Gastrocnemius medialis (tissue), 4 donors: Measurements from ENCODE around the gene VEZT. TPM values are rescaled to one million over a fixed set of nuclear protein-coding genes. Genes with fewer than 3 reads are reported as not detected.
A peak's percentile ranks its signal among the peaks of the same experiment; 100 is the strongest.

Source experiments
- ATAC-seq, 2 donors: fragments of 150-250 bp; one replicate each; pipeline ENCODE4 v1.9.1; 2016
- DNase-seq, 2 donors: peaks; one replicate each; pipeline ENCODE4 v3.0.0-alpha.2; 2019
- H3K27ac ChIP-seq, 4 donors: fragments of 200-600 bp; sonication (generic); 1 replicate in 1 of 4; 2 replicates in 3 of 4; pipeline ENCODE4 v1.5.1; 2016 to 2018; ENCODE audit warnings: mild to moderate bottlenecking in 2 of 4, moderate library complexity in 1 of 4
- H3K27me3 ChIP-seq, 3 donors: fragments of 200-600 bp; sonication (generic) in 2 of 3; 1 replicate in 1 of 3; 2 replicates in 2 of 3; pipeline versions ENCODE4 v1.5.1 to v1.6.0; 2016 to 2019; ENCODE audit warnings: mild to moderate bottlenecking in 1 of 3, moderate library complexity in 1 of 3
- H3K36me3 ChIP-seq, 2 donors: fragments of 200-600 bp; sonication (generic) in 1 of 2; one replicate each; pipeline ENCODE4 v1.5.1; 2017 to 2018
- H3K4me1 ChIP-seq, 2 donors: fragments of 200-600 bp; sonication (generic) in 1 of 2; one replicate each; pipeline ENCODE4 v1.5.1; 2016 to 2017; ENCODE audit warnings: mild to moderate bottlenecking in 2 of 2
- H3K4me3 ChIP-seq, 4 donors: fragments of 200-600 bp; sonication (generic) in 3 of 4; 1 replicate in 1 of 4; 2 replicates in 3 of 4; pipeline ENCODE4 v1.5.1; 2016 to 2019; ENCODE audit warnings: mild to moderate bottlenecking in 2 of 4
- H3K9me3 ChIP-seq, 3 donors: fragments of 200-600 bp; sonication (generic) in 2 of 3; 1 replicate in 1 of 3; 2 replicates in 2 of 3; pipeline ENCODE4 v1.5.1; 2016 to 2019
- POLR2A ChIP-seq, 2 donors: fragments of 450-650 bp; IDR thresholded peaks; one replicate each; pipeline ENCODE4 v1.6.1; 2017; ENCODE audit warnings: antibody characterized with exemption in 2 of 2, mild to moderate bottlenecking in 2 of 2, moderate library complexity in 2 of 2
- in situ Hi-C, 4 donors: fragments of 200-750 bp; cut with MboI; loops; one replicate each; pipeline versions ENCODE4 v1.15.0 to v1.8.0; 2017; ENCODE audit warnings: low sequenced_read_pairs in 4 of 4
- intact Hi-C: fragments of 100-400 bp; cut with DNase I; formaldehyde crosslinking; loops from one replicate; pipeline ENCODE4 v1.15.1; 2023; ENCODE audit warnings: low total_unique reads
- total RNA-seq, 4 donors: library from RNA; depleted of rRNA; stranded (reverse); fragments of >200 nt; gene quantifications; one replicate each; pipeline versions ENCODE4 v1.1.0 to v1.2.3, GENCODE V29; 2016
- TF ChIP-seq, protein P1 (sequence below), 5 experiments: fragments of 450-650 bp in 3 of 5; fragments of 200-600 bp in 2 of 5; sonication (generic) in 2 of 5; IDR thresholded peaks in 4 of 5; conservative IDR thresholded peaks in 1 of 5; 1 replicate in 4 of 5; 2 replicates in 1 of 5; pipeline ENCODE4 v1.5.1; 2016 to 2019; ENCODE audit warnings: antibody characterized with exemption in 5 of 5, mild to moderate bottlenecking in 3 of 5, moderate library complexity in 3 of 5

Gene VEZT
- total RNA-seq, 4 donors from 2014 or later, result 100 to 131 (median 118) TPM

DNA sequence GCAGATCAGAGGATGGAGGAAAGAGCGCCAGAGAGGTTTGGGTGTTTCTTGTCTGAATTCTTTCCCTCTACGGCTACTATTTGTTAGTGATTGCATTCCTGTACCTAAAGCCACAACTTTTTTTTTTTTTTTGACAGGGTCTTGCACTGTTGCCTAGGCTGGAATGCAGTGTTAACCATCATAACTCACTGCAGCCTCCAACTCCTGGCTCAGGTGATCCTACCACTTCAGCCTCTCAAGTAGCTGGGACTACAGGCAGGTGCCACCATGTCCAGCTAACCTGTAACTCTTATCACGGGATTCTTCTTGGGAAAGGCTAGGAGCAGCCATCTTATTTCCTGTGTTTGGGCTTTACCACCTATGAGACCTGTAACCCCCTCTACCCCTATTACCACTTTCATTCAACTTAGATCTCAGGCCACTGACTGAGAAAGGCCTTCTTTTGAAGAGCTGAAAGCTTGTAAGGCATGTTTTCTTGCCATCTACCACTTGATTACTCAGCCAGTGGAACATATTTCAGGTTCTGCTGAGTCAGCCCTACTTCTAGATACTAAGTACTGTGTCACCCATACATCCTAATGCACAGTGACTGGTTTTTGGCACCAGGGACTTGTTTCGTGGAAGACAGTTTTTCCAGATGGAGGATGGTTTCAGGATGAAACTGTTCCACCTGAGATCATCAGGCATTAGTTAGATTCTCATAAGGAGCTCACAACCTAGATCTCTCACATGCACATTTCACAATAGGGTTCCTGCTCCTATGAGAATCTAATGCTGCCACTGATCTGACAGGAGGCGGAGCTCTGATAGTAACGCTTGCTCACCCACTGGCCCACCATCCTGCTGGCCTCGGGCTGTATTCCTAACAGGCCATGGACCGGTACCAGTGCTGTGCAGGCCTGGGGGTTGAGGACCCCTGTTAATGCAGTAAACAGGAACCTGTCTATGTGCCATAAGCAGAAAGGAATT lies 6.9 kb downstream of the VEZT start:
- ATAC-seq (no peak), DNase-seq (no peak)
- Histone ChIP-seq H3K4me1 (peaks cover 64% of the 10 kb centered on the region in 2 donors), H3K36me3 (peaks cover 0 to 6% of the 10 kb centered on the region in 2 donors), H3K4me3 (no peak overlapping the region), H3K27ac (peak overlapping the region in 3 of 4 donors; percentile 16 to 20 (median 18)), H3K9me3 (no peaks in the 10 kb centered on the region), H3K27me3 (no peaks in the 10 kb centered on the region)
- in situ Hi-C loops, result no loop called here
- intact Hi-C loops, result loop anchor here (5.0 kb wide), 1 partner anchor 38 kb away; no protein-coding TSS in a partner anchor
- TF ChIP-seq, protein P1, sequence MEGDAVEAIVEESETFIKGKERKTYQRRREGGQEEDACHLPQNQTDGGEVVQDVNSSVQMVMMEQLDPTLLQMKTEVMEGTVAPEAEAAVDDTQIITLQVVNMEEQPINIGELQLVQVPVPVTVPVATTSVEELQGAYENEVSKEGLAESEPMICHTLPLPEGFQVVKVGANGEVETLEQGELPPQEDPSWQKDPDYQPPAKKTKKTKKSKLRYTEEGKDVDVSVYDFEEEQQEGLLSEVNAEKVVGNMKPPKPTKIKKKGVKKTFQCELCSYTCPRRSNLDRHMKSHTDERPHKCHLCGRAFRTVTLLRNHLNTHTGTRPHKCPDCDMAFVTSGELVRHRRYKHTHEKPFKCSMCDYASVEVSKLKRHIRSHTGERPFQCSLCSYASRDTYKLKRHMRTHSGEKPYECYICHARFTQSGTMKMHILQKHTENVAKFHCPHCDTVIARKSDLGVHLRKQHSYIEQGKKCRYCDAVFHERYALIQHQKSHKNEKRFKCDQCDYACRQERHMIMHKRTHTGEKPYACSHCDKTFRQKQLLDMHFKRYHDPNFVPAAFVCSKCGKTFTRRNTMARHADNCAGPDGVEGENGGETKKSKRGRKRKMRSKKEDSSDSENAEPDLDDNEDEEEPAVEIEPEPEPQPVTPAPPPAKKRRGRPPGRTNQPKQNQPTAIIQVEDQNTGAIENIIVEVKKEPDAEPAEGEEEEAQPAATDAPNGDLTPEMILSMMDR (IDR thresholded peaks at IDR 0.05 in 4 of 5, conservative IDR thresholded peaks at IDR 0.05 in 1 of 5), result no peak
- TF ChIP-seq POLR2A (IDR thresholded peaks at IDR 0.05), result no peak

DNA sequence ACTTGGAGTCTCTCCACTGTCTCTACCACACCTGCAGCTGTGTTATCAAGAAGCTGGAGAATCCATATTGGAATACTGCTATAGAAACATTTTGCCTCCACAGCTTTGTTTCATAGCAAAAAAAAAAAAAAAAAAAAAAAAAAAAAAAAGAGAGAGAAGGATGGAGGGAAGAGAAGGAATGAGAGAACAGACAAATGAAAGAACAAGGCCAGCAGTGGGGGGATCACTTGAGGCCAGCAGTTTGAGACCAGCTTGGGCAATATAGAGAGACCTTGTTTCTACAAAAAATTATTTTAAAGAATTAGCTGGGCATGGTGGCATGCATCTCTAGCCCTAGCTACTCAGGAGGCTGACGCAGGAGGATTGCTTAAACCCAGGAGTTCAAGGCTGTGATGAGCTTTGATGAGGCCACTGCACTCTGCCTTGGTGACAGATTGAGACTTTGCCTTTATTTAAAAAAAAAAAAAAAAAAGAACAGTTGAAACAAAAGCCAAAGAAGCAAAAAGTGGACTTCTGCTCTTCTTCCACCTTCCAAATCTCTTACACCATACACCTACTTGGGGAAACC lies 8.1 kb downstream of the VEZT start:
- TF ChIP-seq, protein P1 (IDR thresholded peaks at IDR 0.05 in 4 of 5, conservative IDR thresholded peaks at IDR 0.05 in 1 of 5), result no peak
- TF ChIP-seq POLR2A (IDR thresholded peaks at IDR 0.05), result no peak
- ATAC-seq (no peak), DNase-seq (no peak)
- Histone ChIP-seq H3K27me3 (no peaks in the 10 kb centered on the region), H3K36me3 (peaks cover 0 to 6% of the 10 kb centered on the region in 2 donors), H3K9me3 (no peaks in the 10 kb centered on the region), H3K4me3 (no peak overlapping the region), H3K4me1 (peaks cover 61 to 62% of the 10 kb centered on the region in 2 donors), H3K27ac (peak overlapping the region in 1 of 4 donors; percentile 13)
- in situ Hi-C loops (no loop called here), intact Hi-C loops (loop anchor here (5.0 kb wide), 1 partner anchor 37 kb away; no protein-coding TSS in a partner anchor)

DNA sequence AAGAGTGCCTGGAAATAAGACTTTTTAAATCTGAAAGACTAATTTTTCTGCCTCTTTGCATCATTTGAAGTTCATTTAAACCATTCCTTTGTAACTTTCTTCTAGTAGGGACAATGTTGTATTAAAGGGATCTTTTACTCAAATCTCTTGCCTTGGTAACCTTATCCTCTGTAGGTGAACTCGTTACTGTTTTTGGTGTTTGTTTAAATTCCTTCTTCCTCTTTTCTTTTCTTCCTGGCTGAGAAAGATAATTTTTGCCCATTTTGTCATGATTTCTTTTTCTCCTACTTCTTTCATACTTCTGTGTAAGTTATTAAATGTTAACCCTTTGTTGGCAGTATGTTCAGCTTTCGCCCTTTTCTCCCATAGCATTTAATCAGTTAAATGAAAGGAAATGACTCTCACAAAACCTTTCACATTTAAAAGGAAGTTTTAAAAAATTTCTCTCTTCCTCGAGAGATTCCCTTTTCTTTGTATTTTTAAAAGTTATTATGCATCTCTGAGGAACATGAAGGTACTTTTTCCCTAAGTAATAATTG lies 10.3 kb downstream of the VEZT start:
- H3K9me3 ChIP-seq, result no peaks in the 10 kb centered on the region
- in situ Hi-C loops, result no loop called here
- H3K4me3 ChIP-seq, result no peak overlapping the region
- no peak for ATAC-seq
- peak overlapping the region in 1 of 4 donors; percentile 25 for H3K27ac ChIP-seq
- DNase-seq, result no peak
- no peaks in the 10 kb centered on the region for H3K27me3 ChIP-seq
- peaks cover 0 to 6% of the 10 kb centered on the region in 2 donors for H3K36me3 ChIP-seq
- H3K4me1 ChIP-seq, result peaks cover 58 to 60% of the 10 kb centered on the region in 2 donors
- intact Hi-C loops, result loop anchor here (5.0 kb wide), 1 partner anchor 34 kb away; no protein-coding TSS in a partner anchor
- no peak for TF ChIP-seq POLR2A (IDR thresholded peaks at IDR 0.05)
- TF ChIP-seq, protein P1 (IDR thresholded peaks at IDR 0.05 in 4 of 5, conservative IDR thresholded peaks at IDR 0.05 in 1 of 5), result no peak

DNA sequence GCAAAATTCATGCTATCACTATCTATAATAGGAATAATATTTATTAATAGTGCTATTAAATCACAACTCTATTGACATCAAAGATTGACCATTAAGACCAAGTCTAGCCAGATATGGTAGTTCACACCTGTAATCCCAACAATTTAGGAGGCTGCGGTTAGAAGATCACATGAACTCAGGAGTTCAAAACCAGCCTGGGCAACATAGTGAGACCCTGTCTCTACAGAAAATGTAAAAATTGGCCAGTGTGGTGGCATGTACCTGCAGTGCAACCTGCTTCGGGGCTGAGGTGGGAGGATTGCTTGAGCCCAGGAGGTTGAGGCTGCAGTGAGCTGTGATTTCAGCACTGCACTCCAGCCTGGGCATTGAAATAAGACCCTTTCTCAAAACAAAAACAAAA lies 11.0 kb downstream of the VEZT start:
- DNase-seq, result no peak
- in situ Hi-C loops, result no loop called here
- Histone ChIP-seq H3K27ac (no peak overlapping the region), H3K36me3 (peaks cover 0 to 6% of the 10 kb centered on the region in 2 donors), H3K4me1 (peaks cover 52 to 57% of the 10 kb centered on the region in 2 donors), H3K4me3 (no peak overlapping the region), H3K9me3 (no peaks in the 10 kb centered on the region), H3K27me3 (no peaks in the 10 kb centered on the region)
- intact Hi-C loops, result loop anchor here (5.0 kb wide), 1 partner anchor 34 kb away; no protein-coding TSS in a partner anchor
- TF ChIP-seq, protein P1 (IDR thresholded peaks at IDR 0.05 in 4 of 5, conservative IDR thresholded peaks at IDR 0.05 in 1 of 5), result no peak
- TF ChIP-seq POLR2A (IDR thresholded peaks at IDR 0.05), result no peak
- ATAC-seq, result no peak
